AG08396 (cell line): ENCODE data around the gene HSH2D.
A peak's percentile ranks its signal among the peaks of the same experiment; 100 is the strongest.

ENCODE experiments used
- DNase-seq: peaks from one replicate; pipeline ENCODE4 v3.0.0; 2012; ENCODE audit warnings: low spot score, mixed read lengths

HSH2D gene

GRCh38 chr19:16197622-16198369, 54.3 kb downstream of the HSH2D start, which contains the start of gene AP1M1:
TSS of gene AP1M1 (plus strand) at chr19:16197911. CDS start at chr19:16198027, 116 bp downstream.
- DNase-seq: peak; percentile 98

GRCh38 chr19:16198370-16198651, 54.8 kb downstream of the HSH2D start:
- no peak for DNase-seq

DNA sequence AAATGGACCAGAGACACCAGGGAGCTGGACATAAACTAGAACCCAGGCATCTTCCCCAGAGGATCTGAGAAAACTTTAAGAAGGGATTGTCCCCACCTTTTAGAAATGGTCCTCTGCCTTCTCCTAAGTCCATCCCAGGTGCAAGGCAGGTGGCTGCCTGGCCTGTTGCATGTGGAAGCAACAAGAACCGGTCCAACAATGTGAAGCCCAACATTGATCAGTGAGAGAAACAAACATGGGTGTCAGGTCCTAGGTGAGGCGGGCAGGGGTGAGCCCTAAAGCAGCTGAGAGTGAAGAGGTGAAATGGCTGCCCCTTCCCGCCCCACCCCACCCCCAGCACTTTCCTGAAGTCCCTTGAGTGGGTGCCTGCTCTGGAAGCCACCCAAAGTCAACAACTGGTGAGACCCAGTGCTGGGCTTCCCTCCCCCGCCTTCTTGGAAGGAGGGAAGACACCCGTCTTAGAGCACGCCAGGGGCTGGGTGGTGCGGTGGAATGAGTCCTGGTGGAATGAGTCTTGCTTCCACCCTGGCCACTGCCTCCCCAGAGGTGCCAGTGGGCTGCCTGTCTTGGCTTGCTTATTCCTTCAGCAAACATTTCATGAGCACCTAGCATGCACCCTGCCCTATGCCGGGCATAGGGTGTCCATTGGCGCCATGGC, 55.9 kb downstream of the HSH2D start:
- DNase-seq: no peak

DNA sequence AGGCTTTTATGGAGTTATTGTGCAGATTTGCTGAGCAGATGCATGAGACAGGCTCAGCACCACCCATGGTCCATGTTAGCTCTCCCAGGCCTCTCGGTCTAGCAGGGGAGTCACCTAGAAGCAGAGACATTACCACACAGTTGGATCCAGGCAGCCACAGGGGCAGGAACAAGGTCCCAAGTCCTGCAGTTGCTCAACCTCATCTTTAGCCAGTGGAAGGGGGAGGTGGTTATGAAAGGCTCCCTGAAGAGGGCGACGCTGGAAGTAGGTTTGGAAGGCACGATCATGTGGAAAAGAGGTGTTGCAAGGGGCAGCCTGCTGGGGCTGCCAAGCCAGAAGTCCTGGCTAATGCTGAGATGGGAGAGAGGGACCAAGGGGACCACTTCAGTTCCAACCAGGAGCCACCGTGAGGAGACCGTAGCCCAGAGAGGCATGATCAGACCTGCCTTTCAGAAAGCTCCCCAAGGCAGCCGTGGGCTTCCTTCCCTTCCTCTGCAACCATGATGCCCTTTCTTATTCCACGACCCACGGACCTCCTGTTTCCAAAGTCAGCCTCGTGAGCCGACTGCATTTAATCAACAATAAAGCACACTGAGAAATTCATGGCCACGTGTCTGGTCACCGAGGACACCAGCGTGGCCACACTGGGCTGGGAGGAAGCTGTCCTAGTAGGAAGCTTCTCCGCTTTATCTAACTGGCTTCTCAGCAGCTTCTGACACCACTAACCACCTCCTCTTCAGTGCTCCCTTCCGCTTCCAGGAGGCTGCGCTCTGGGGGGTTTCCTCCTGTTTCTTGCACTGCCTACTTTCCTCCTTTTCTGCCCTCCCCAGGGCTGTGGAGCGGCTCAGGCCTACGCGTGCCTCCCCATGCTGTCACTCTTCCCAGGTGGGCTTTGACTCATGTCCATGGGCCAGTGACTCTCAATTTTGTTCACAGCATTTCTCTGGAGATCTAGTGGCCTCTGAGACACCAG, 56.8 kb downstream of the HSH2D start:
- peak; percentile 28 for DNase-seq

GRCh38 chr19:16201011-16201391, 57.5 kb downstream of the HSH2D start:
- DNase-seq: peak; percentile 1

GRCh38 chr19:16202320-16203255, 59.1 kb downstream of the HSH2D start:
- peak; percentile 44 for DNase-seq

- no peak for DNase-seq
Observed at GRCh38 chr19:16203256-16204004, 59.9 kb downstream of the HSH2D start.

GRCh38 chr19:16204005-16204294, 60.5 kb downstream of the HSH2D start:
- no peak for DNase-seq

DNA sequence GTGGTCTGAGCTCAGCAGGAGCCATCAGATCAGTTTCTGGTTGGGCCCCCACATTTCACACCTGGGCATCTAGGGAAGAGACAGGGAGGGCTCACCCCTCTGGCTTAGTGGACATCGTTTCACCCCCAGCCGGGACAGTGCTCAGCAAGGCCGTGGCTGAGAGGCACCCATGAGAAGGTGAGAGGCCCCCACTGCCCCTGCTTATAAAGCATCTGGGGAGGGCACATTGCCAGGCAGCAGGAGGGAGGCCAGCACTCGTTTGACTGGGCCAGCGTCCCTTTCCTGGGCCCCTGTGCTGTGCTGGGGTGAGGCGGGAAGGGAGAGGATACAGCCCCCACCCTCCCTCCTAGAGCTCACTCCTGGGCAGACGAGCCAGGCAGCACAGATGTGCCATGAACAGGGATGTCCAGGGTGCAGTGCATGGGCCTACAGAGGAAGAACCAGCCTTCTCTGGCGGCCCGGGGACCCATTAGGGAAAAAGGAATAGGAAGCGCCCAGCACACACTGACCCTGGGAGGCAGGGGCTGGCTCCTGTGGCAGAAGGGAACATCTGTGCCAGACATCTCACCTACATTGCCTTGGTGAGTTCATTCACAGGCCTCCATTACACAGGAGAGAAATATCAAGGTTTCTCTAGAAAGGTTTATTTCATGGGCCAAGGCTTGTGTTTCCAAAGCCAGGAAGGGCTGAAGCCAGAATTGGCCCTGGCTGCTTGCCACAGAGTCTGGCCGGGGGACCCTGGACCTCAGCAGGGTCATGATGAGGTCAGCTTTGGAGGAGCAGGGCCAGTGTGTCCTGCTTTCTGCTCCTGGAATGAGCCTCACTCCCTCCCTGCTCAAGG, 61.9 kb downstream of the HSH2D start:
- no peak for DNase-seq

GRCh38 chr19:16206046-16206605, 62.6 kb downstream of the HSH2D start:
- DNase-seq: no peak

GRCh38 chr19:16206637-16207036, 63.2 kb downstream of the HSH2D start:
- DNase-seq: no peak

GRCh38 chr19:16207063-16207462, 63.6 kb downstream of the HSH2D start:
- no peak for DNase-seq

DNA sequence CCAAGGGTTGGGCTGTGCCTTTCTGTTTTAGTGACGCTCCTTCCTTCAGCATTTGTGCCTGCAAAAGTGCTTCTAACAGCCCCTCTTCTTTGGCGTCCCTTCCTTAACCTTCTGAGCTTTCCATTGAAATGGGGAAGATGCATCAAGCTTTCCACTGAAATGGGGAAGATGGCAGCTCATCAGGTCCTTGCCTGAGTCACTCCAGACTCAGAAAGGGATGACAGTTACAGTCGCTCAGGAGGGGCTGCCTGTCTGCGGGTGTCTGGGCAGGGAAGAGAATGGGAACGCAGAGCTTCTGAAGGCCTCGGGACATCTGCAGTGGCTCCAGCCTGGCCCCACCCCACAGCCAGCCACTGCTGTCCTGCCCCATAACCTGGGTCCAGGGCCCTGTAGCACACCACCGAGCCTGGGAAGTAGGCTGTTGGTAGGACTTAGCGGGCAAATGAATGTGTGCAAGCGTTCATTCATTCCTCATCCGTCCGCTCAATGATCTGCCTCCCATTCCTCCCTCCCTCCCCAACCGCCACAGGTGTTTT, 64.1 kb downstream of the HSH2D start:
- DNase-seq: no peak
